SK-N-SH (cell line): Measurements from ENCODE around the gene FBXO44. TPM values are rescaled to one million over a fixed set of nuclear protein-coding genes. Genes with fewer than 3 reads are reported as not detected.

Experiments used
- CTCF ChIA-PET: fragments of 300-600, 350-600 bp; formaldehyde crosslinking; extraction: SDS; loops from one replicate; lab custom pipeline; 2021; lab: Yijun Ruan, JAX
- POLR2A ChIA-PET: fragments of 350-600 bp; sonication (Branson Sonifier 250); formaldehyde crosslinking; extraction: SDS; loops from one replicate; lab custom pipeline; 2020; ENCODE audit warnings: antibody characterized with exemption, inconsistent platforms; lab: Yijun Ruan, JAX
- DNase-seq: peaks from one replicate; pipeline ENCODE4 v3.0.0; 2012
- H2AFZ ChIP-seq: fragments of 200-600 bp; sonication (generic); 2 replicates; pipeline ENCODE4 v1.8.1; 2016; ENCODE audit warnings: antibody characterized with exemption, mild to moderate bottlenecking, low read depth
- H3F3A ChIP-seq: fragments of 200-600 bp; sonication (generic); replicated peaks from 2 replicates; pipeline ENCODE3; 2016; ENCODE audit warnings: antibody characterized with exemption, mild to moderate bottlenecking; ENCODE audit not compliant: insufficient read depth
- H3K27ac ChIP-seq, 2 experiments: fragments of 200-500 bp in 1 of 2; fragments of 200-600 bp in 1 of 2; sonication (Bioruptor generic) in 1 of 2; sonication (generic), shearing (Covaris generic) in 1 of 2; 2 replicates each; pipeline versions ENCODE4 v1.5.1 to v1.6.1; 2014 to 2016; ENCODE audit warnings: low read depth in 2 of 2, inconsistent platforms in 1 of 2, low read length in 1 of 2, mild to moderate bottlenecking in 1 of 2, mixed read lengths in 1 of 2
- H3K27me3 ChIP-seq: fragments of 200-600 bp; sonication (generic), shearing (Covaris generic); 2 replicates; pipeline ENCODE4 v1.6.1; 2016; ENCODE audit warnings: mixed run types; ENCODE audit not compliant: insufficient read depth
- H3K36me3 ChIP-seq, 2 experiments: fragments of 200-500 bp in 1 of 2; fragments of 200-600 bp in 1 of 2; sonication (Bioruptor generic) in 1 of 2; sonication (generic) in 1 of 2; replicated peaks in 1 of 2; 2 replicates each; pipeline versions ENCODE3 to v1.5.1; 2014 to 2016; ENCODE audit warnings: low read length in 1 of 2, mild to moderate bottlenecking in 1 of 2; ENCODE audit not compliant: insufficient read depth in 2 of 2, control insufficient read depth in 1 of 2
- H3K4me1 ChIP-seq, 2 experiments: fragments of 200-500 bp in 1 of 2; fragments of 200-600 bp in 1 of 2; sonication (Bioruptor generic) in 1 of 2; sonication (generic), shearing (Covaris generic) in 1 of 2; 2 replicates each; pipeline versions ENCODE4 v1.5.1 to v1.6.1; 2014 to 2016; ENCODE audit warnings: low read depth in 1 of 2, low read length in 1 of 2, mixed run types in 1 of 2; ENCODE audit not compliant: insufficient read depth in 2 of 2, control insufficient read depth in 1 of 2
- H3K4me2 ChIP-seq: fragments of 200-600 bp; sonication (generic), shearing (Covaris generic); 2 replicates; pipeline ENCODE4 v1.6.1; 2017; ENCODE audit warnings: mixed run types
- H3K4me3 ChIP-seq, 2 experiments: fragments of 200-500 bp in 1 of 2; fragments of 200-600 bp in 1 of 2; sonication (Bioruptor generic) in 1 of 2; sonication (generic), shearing (Covaris generic) in 1 of 2; 2 replicates each; pipeline versions ENCODE4 v1.5.1 to v1.8.1; 2014 to 2016; ENCODE audit warnings: low read depth in 2 of 2, inconsistent platforms in 1 of 2, low read length in 1 of 2, mild to moderate bottlenecking in 1 of 2, mixed read lengths in 1 of 2, moderate library complexity in 1 of 2
- H3K79me2 ChIP-seq: fragments of 200-600 bp; sonication (generic); 2 replicates; pipeline ENCODE4 v1.8.1; 2017; ENCODE audit warnings: mild to moderate bottlenecking; ENCODE audit not compliant: insufficient read depth
- H3K9ac ChIP-seq: fragments of 200-600 bp; sonication (generic); 2 replicates; pipeline ENCODE4 v1.6.1; 2017; ENCODE audit warnings: mixed run types
- H3K9me2 ChIP-seq: fragments of 200-600 bp; sonication (generic); 2 replicates; pipeline ENCODE4 v1.6.1; 2017; ENCODE audit warnings: mixed run types
- H3K9me3 ChIP-seq: fragments of 200-600 bp; sonication (generic); 2 replicates; pipeline ENCODE4 v1.6.1; 2017; ENCODE audit warnings: mixed run types, mild to moderate bottlenecking, moderate library complexity
- H4K20me1 ChIP-seq: fragments of 200-600 bp; sonication (generic); 2 replicates; pipeline ENCODE4 v1.6.1; 2017; ENCODE audit warnings: mild to moderate bottlenecking, mixed run types; ENCODE audit not compliant: insufficient read depth
- CHD2 ChIP-seq: fragments of 150-350 bp; IDR thresholded peaks from 2 replicates; pipeline ENCODE4 v1.6.1; 2018; ENCODE audit warnings: low read length; ENCODE audit not compliant: partially characterized antibody
- CTCF ChIP-seq: fragments of 200-600 bp; sonication (generic); IDR thresholded peaks from 2 replicates; pipeline ENCODE4 v1.6.1; 2017; ENCODE audit warnings: antibody characterized with exemption, mild to moderate bottlenecking, moderate library complexity
- FOSL2 ChIP-seq: IDR thresholded peaks from 2 replicates; pipeline ENCODE4 v1.4.0; 2012; ENCODE audit warnings: low read depth, mild to moderate bottlenecking, moderate library complexity, borderline replicate concordance
- FOXM1 ChIP-seq: IDR thresholded peaks from 2 replicates; pipeline ENCODE4 v1.4.0; 2012; ENCODE audit warnings: low read depth, mild to moderate bottlenecking
- GATA2 ChIP-seq: sonication (generic); formaldehyde crosslinking; IDR thresholded peaks from 2 replicates; pipeline ENCODE4 v1.5.0; 2020; ENCODE audit warnings: mild to moderate bottlenecking, missing genetic modification reagents
- JUND ChIP-seq: IDR thresholded peaks from 2 replicates; pipeline ENCODE4 v1.4.0; 2012
- MEF2A ChIP-seq: IDR thresholded peaks from 2 replicates; pipeline ENCODE4 v1.4.0; 2012; ENCODE audit warnings: low read depth, borderline replicate concordance
- NFIC ChIP-seq: IDR thresholded peaks from 2 replicates; pipeline ENCODE4 v1.4.0; 2012; ENCODE audit warnings: borderline replicate concordance
- POLR2AphosphoS5 ChIP-seq: IDR thresholded peaks from 2 replicates; pipeline ENCODE4 v1.6.1; 2012; ENCODE audit warnings: low read depth, low read length
- RFX5 ChIP-seq: IDR thresholded peaks from 2 replicates; pipeline ENCODE4 v1.6.1; 2012; ENCODE audit warnings: mild to moderate bottlenecking, improper control_type of control experiment, low read length
- RXRA ChIP-seq: IDR thresholded peaks from 2 replicates; pipeline ENCODE4 v1.4.0; 2012; ENCODE audit warnings: low read depth, mild to moderate bottlenecking, borderline replicate concordance
- SIN3A ChIP-seq: IDR thresholded peaks from 2 replicates; pipeline ENCODE4 v1.6.1; 2012; ENCODE audit warnings: low read depth, mild to moderate bottlenecking, low read length, moderate library complexity, borderline replicate concordance
- SMC3 ChIP-seq: IDR thresholded peaks from 2 replicates; pipeline ENCODE4 v1.6.1; 2012; ENCODE audit warnings: low read depth, low read length, improper control_type of control experiment
- TCF12 ChIP-seq: IDR thresholded peaks from 2 replicates; pipeline ENCODE4 v1.4.0; 2012
- USF1 ChIP-seq: IDR thresholded peaks from 2 replicates; pipeline ENCODE4 v1.4.0; 2012; ENCODE audit warnings: low read depth, borderline replicate concordance
- USF2 ChIP-seq: fragments of 150-350 bp; IDR thresholded peaks from 2 replicates; pipeline ENCODE4 v1.6.1; 2017; ENCODE audit warnings: antibody characterized with exemption, low read length, low read depth, borderline replicate concordance
- WGBS: methylation state at CpG from one replicate; pipeline ENCODE4 v1.1.6; 2017; ENCODE audit warnings: low lambda C conversion rate; 5-methylcytosine and 5-hydroxymethylcytosine counted together
- polyA plus RNA-seq, 3 experiments: library from polyadenylated mRNA; depleted of rRNA; stranded (reverse); fragments of >200 nt; gene quantifications; 2 replicates each; pipeline ENCODE4 v1.2.3, GENCODE V29; 2012
- TF ChIP-seq, protein P1 (sequence below): IDR thresholded peaks from 2 replicates; pipeline ENCODE4 v1.6.1; 2012; ENCODE audit warnings: mild to moderate bottlenecking, low read depth, low read length, moderate library complexity
- TF ChIP-seq, protein P2 (sequence below): IDR thresholded peaks from 2 replicates; pipeline ENCODE4 v1.4.0; 2012; ENCODE audit warnings: low read depth

The FBXO44 gene
- polyA plus RNA-seq, 1 of the 3 experiments (the other 2 are of a cell fraction) = 42.8 TPM

- TF ChIP-seq, protein P1, sequence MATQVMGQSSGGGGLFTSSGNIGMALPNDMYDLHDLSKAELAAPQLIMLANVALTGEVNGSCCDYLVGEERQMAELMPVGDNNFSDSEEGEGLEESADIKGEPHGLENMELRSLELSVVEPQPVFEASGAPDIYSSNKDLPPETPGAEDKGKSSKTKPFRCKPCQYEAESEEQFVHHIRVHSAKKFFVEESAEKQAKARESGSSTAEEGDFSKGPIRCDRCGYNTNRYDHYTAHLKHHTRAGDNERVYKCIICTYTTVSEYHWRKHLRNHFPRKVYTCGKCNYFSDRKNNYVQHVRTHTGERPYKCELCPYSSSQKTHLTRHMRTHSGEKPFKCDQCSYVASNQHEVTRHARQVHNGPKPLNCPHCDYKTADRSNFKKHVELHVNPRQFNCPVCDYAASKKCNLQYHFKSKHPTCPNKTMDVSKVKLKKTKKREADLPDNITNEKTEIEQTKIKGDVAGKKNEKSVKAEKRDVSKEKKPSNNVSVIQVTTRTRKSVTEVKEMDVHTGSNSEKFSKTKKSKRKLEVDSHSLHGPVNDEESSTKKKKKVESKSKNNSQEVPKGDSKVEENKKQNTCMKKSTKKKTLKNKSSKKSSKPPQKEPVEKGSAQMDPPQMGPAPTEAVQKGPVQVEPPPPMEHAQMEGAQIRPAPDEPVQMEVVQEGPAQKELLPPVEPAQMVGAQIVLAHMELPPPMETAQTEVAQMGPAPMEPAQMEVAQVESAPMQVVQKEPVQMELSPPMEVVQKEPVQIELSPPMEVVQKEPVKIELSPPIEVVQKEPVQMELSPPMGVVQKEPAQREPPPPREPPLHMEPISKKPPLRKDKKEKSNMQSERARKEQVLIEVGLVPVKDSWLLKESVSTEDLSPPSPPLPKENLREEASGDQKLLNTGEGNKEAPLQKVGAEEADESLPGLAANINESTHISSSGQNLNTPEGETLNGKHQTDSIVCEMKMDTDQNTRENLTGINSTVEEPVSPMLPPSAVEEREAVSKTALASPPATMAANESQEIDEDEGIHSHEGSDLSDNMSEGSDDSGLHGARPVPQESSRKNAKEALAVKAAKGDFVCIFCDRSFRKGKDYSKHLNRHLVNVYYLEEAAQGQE = no peak
- TF ChIP-seq RXRA (no peak), USF1 (no peak), FOXM1 (no peak)
These were observed 19.8 kb downstream of the FBXO44 start (continued) for GRCh38 chr1:11674488-11674887.

GRCh38 chr1:11675325-11675724, 20.6 kb downstream of the FBXO44 start:
- H3K27me3 ChIP-seq = no peaks in the 10 kb centered on the region
- H3K9me2 ChIP-seq = no peaks in the 10 kb centered on the region
- ChIA-PET POLR2A (no interaction called here), CTCF (interaction anchor here (1.9 to 5.9 kb wide), 5 partner anchors 11 to 638 kb away, joined by 5 to 46 read pairs (median 12); partner anchors contain the start of gene FBXO6)
- no peak overlapping the region for H3K4me2 ChIP-seq
- H3K79me2 ChIP-seq = peaks cover 17% of the 10 kb centered on the region; the same call in 1 of the 2 replicates
- H3K9ac ChIP-seq = no peak overlapping the region
- no peak overlapping the region for H2AFZ ChIP-seq
- H4K20me1 ChIP-seq = no peaks in the 10 kb centered on the region
- no peak for DNase-seq
- peaks cover 9 to 33% of the 10 kb centered on the region in 2 experiments for H3K36me3 ChIP-seq
- H3K9me3 ChIP-seq = no peaks in the 10 kb centered on the region
- peaks cover 0 to 2% of the 10 kb centered on the region in 2 experiments; a peak in 1 of 4 replicates for H3K4me1 ChIP-seq
- TF ChIP-seq SIN3A (no peak), CHD2 (no peak), SMC3 (no peak), POLR2AphosphoS5 (no peak), RXRA (no peak), CTCF (no peak), NFIC (no peak), JUND (no peak), RFX5 (no peak), FOSL2 (no peak), GATA2 (no peak), MEF2A (no peak), FOXM1 (no peak), USF2 (no peak), TCF12 (no peak)
- TF ChIP-seq, protein P1 = no peak
- TF ChIP-seq, protein P2, sequence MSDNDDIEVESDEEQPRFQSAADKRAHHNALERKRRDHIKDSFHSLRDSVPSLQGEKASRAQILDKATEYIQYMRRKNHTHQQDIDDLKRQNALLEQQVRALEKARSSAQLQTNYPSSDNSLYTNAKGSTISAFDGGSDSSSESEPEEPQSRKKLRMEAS = no peak
- TF ChIP-seq, all 33 proteins: peak for 0
- Histone ChIP-seq H3F3A (no peaks in the 10 kb centered on the region), H3K4me3 (no peak overlapping the region), H3K27ac (no peak overlapping the region)
- WGBS = 100% methylated on average over 8 of the region's 10 CpGs
